ENCODE measurements around the gene FLAD1. TPM values are rescaled to one million over a fixed set of nuclear protein-coding genes. Genes with fewer than 3 reads are reported as not detected.

FLAD1 gene
- total RNA-seq, 1 donor from 2014 or later, result 51.5 TPM

GRCh38 chr1:154970631-154971340, 12.4 kb upstream of the FLAD1 start, which contains the start of gene SHC1:
Gene SHC1, minus strand, starts transcription at chr1:154970747. Its CDS starts 221 bp downstream, at chr1:154970526.
- TF ChIP-seq CTCF (IDR thresholded peaks at IDR 0.05; ENCODE audit: insufficient read depth, low read depth, low read length) (no peak), EZH2 (IDR thresholded peaks at IDR 0.05; ENCODE audit: insufficient read depth, low read length) (no peak)
- DNase-seq (ENCODE audit: low read depth), result peak; percentile 91
- Histone ChIP-seq H3K27me3 (ENCODE audit: insufficient read depth, low read length) (no peaks in the 10 kb centered on the region), H3K4me3 (ENCODE audit: insufficient read depth, low read depth, low read length) (peak within 1 kb of the TSS; percentile 77), H3K9ac (ENCODE audit: low read length) (peak within 1 kb of the TSS; percentile 91), H3K4me2 (ENCODE audit: low read length) (peak within 1 kb of the TSS; percentile 94), H3K36me3 (ENCODE audit: insufficient read depth, low read length) (peaks cover 22% of the 10 kb centered on the region), H2AFZ (ENCODE audit: low read depth, low read length) (no peak within 1 kb of the TSS), H3K4me1 (ENCODE audit: insufficient read depth, low read length) (peaks cover 43% of the 10 kb centered on the region), H3K79me2 (ENCODE audit: insufficient read depth, low read length) (peaks cover 67% of the 10 kb centered on the region), H3K27ac (ENCODE audit: low read depth, low read length) (peak within 1 kb of the TSS; percentile 99), H3K9me3 (ENCODE audit: insufficient read depth, low read depth, low read length) (no peaks in the 10 kb centered on the region), H4K20me1 (ENCODE audit: insufficient read depth, low read length) (peaks cover 47% of the 10 kb centered on the region)
- peaks cover 3% of the 10 kb centered on the region for H3K36me3 Mint-ChIP-seq (ENCODE audit: low read depth, unreplicated experiment)
- no peaks in the 10 kb centered on the region for H3K9me3 Mint-ChIP-seq (ENCODE audit: unreplicated experiment)
- no peak within 1 kb of the TSS for H3K27ac Mint-ChIP-seq (ENCODE audit: unreplicated experiment)
- FAIRE-seq, result no peak
- H3K4me3 Mint-ChIP-seq (ENCODE audit: unreplicated experiment), result peak within 1 kb of the TSS; percentile 93
- peaks cover 29% of the 10 kb centered on the region for H3K4me1 Mint-ChIP-seq (ENCODE audit: low read depth, unreplicated experiment)
- no peaks in the 10 kb centered on the region for H3K27me3 Mint-ChIP-seq (ENCODE audit: low read depth, unreplicated experiment)

- Histone ChIP-seq H3K4me1 (ENCODE audit: insufficient read depth, low read length) (peaks cover 47% of the 10 kb centered on the region), H3K27ac (ENCODE audit: low read depth, low read length) (peak overlapping the region; percentile 99), H3K27me3 (ENCODE audit: insufficient read depth, low read length) (no peaks in the 10 kb centered on the region), H3K9ac (ENCODE audit: low read length) (peak overlapping the region; percentile 91), H3K4me3 (ENCODE audit: insufficient read depth, low read depth, low read length) (peak overlapping the region; percentile 77), H3K4me2 (ENCODE audit: low read length) (peak overlapping the region; percentile 94), H2AFZ (ENCODE audit: low read depth, low read length) (no peak overlapping the region), H3K36me3 (ENCODE audit: insufficient read depth, low read length) (peaks cover 18% of the 10 kb centered on the region), H3K79me2 (ENCODE audit: insufficient read depth, low read length) (peaks cover 67% of the 10 kb centered on the region), H3K9me3 (ENCODE audit: insufficient read depth, low read depth, low read length) (no peaks in the 10 kb centered on the region), H4K20me1 (ENCODE audit: insufficient read depth, low read length) (peaks cover 40% of the 10 kb centered on the region)
- no peaks in the 10 kb centered on the region for H3K27me3 Mint-ChIP-seq (ENCODE audit: low read depth, unreplicated experiment)
- peak overlapping the region; percentile 93 for H3K4me3 Mint-ChIP-seq (ENCODE audit: unreplicated experiment)
- no peak overlapping the region for H3K27ac Mint-ChIP-seq (ENCODE audit: unreplicated experiment)
- no peaks in the 10 kb centered on the region for H3K9me3 Mint-ChIP-seq (ENCODE audit: unreplicated experiment)
- H3K36me3 Mint-ChIP-seq (ENCODE audit: low read depth, unreplicated experiment), result peaks cover 3% of the 10 kb centered on the region
- peak; percentile 13 for FAIRE-seq
- peaks cover 29% of the 10 kb centered on the region for H3K4me1 Mint-ChIP-seq (ENCODE audit: low read depth, unreplicated experiment)
- no peak for DNase-seq (ENCODE audit: low read depth)
- TF ChIP-seq CTCF (IDR thresholded peaks at IDR 0.05; ENCODE audit: insufficient read depth, low read depth, low read length) (no peak), EZH2 (IDR thresholded peaks at IDR 0.05; ENCODE audit: insufficient read depth, low read length) (no peak)
Observed at GRCh38 chr1:154971341-154971998, 11.7 kb upstream of the FLAD1 start.

- no peak overlapping the region for H3K4me3 Mint-ChIP-seq (ENCODE audit: unreplicated experiment)
- Histone ChIP-seq H3K9me3 (ENCODE audit: insufficient read depth, low read depth, low read length) (no peaks in the 10 kb centered on the region), H3K9ac (ENCODE audit: low read length) (peak overlapping the region; percentile 94), H3K36me3 (ENCODE audit: insufficient read depth, low read length) (peaks cover 12% of the 10 kb centered on the region), H3K4me3 (ENCODE audit: insufficient read depth, low read depth, low read length) (peak overlapping the region; percentile 88), H3K27ac (ENCODE audit: low read depth, low read length) (peak overlapping the region; percentile 99), H3K4me1 (ENCODE audit: insufficient read depth, low read length) (peaks cover 47% of the 10 kb centered on the region), H3K27me3 (ENCODE audit: insufficient read depth, low read length) (no peaks in the 10 kb centered on the region), H3K79me2 (ENCODE audit: insufficient read depth, low read length) (peaks cover 67% of the 10 kb centered on the region), H3K4me2 (ENCODE audit: low read length) (peak overlapping the region; percentile 94), H4K20me1 (ENCODE audit: insufficient read depth, low read length) (peaks cover 33% of the 10 kb centered on the region), H2AFZ (ENCODE audit: low read depth, low read length) (no peak overlapping the region)
- peaks cover 28% of the 10 kb centered on the region for H3K4me1 Mint-ChIP-seq (ENCODE audit: low read depth, unreplicated experiment)
- no peaks in the 10 kb centered on the region for H3K9me3 Mint-ChIP-seq (ENCODE audit: unreplicated experiment)
- no peak overlapping the region for H3K27ac Mint-ChIP-seq (ENCODE audit: unreplicated experiment)
- no peaks in the 10 kb centered on the region for H3K27me3 Mint-ChIP-seq (ENCODE audit: low read depth, unreplicated experiment)
- H3K36me3 Mint-ChIP-seq (ENCODE audit: low read depth, unreplicated experiment), result peaks cover 3% of the 10 kb centered on the region
- TF ChIP-seq EZH2 (IDR thresholded peaks at IDR 0.05; ENCODE audit: insufficient read depth, low read length), result no peak
- DNase-seq (ENCODE audit: low read depth), result no peak
- FAIRE-seq, result no peak
Observed at GRCh38 chr1:154972213-154972516, 11.0 kb upstream of the FLAD1 start.
